DMS 273 (cell line): ENCODE results near the gene SEPTIN8.
"Not testable (repeated sequence)": the region's sequence is repeated elsewhere in the genome, so short reads cannot be mapped to it uniquely, and the experiment has no call there.

Experiments used
- DNase-seq: peaks from one replicate; lab custom pipeline; 2025; ENCODE audit not compliant: unreplicated experiment; lab: John Stamatoyannopoulos, UW

The SEPTIN8 gene

DNA sequence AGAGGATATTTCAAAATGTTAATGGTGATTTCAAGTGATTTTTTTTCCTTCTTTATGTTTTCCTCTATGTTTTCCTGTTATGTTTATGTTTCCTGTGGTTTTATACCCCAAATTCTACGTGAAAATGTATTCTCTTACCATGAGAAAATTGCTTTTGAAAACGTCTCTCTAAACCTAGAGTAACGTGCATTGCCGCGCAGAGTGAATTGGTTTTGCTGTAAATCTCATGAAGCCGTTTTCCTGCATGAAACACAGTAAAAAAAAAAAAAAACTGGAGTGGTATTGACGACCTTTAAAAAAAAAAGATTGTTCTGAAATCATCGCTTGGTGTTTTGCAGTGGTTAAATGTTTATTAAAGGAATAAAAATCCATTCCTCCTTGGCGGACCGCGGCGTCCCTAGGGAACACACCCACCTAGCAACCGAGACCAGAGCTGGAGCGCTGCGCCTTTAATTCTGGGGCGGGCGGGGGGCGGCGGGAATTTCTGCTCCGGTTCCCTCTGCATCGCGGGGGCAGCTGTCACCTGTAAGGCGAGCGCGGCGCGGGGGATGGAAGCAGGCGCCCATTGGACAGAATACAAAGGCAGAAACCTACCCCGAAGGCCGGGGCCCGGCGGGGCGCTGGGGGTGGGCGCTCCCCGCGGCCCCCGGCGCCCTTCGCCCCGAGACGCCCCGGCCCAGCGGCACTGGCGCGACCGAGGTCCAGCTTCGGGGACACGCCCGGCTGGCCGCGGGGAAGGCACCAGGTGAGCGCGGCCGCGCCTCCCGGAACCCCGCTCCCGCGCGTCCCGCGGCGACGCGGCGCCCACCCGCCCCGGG lies 36.0 kb upstream of the SEPTIN8 start, which contains the start of gene SOWAHA:
Gene SOWAHA, plus strand, starts transcription at position 522 of the 818 bp plus-strand sequence. CDS start 320 bp downstream, outside the sequence.
- DNase-seq = peak; percentile 89

DNA sequence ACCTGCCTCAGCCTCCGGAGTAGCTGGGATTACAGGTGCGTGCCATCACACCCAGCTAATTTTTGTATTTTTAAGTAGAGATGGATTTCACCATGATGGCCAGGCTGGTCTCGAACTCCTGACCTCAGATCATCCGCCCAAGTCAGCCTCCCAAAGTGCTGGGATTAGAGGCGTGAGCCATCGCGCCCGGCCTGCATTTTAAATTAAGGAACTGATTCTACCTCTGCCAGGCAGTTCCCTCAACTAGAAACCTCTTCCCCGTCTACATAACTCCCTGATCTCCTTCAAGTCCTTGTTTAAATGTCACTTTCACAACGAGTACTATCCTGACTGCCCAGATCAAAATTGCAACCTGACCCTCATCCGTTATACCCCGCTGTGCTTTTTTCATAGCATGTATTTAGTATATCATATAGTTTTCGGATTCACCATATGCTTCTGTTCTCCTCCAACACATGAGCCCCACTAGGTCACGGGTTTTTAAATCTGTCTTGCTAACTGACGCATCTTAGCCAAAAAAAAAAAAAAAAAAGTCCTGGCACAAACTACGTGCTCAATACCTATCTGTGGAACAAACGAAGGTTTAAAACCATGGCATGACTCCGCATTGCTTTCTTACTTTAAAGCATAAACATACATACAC lies 35.2 kb upstream of the SEPTIN8 start:
- peak; percentile 82 for DNase-seq

DNA sequence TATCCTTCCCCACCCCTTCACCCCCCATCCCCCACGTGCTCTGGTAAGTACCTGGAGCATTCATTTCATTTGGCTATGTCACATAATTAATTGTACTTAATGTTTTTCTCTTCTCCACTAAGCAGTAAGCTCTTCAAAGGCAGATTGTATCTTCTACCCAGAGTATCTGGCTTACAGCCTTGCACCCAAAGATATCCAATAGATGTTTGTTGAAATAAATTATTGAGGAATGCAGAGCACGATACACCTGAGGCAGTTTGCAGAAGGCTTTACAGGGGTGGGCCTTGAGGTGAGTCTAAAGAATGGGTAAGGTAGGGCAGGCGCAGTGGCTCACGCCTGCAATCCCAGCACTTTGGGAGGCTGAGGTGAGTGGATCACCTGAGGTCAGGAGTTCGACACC lies 33.6 kb upstream of the SEPTIN8 start:
- DNase-seq = no peak

DNA sequence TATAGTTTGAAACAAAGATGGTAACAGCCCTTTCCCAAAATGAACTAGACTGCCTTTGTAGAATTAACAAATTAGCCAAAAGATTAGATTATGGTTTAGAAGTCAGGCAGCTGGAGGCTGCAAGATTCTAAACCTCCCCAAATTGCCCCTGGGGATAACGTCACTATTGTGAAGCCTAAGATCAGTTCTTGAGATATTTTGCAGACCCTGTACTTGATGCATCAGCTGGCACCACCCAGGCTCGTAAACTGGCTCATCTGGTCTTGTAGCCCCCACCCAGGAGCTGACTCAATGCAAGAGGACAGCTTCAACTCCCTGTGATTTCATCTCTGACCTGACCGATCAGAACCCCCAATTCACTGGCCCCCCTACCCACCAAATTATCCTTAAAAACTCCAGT lies 31.8 kb upstream of the SEPTIN8 start:
- DNase-seq = no peak

DNA sequence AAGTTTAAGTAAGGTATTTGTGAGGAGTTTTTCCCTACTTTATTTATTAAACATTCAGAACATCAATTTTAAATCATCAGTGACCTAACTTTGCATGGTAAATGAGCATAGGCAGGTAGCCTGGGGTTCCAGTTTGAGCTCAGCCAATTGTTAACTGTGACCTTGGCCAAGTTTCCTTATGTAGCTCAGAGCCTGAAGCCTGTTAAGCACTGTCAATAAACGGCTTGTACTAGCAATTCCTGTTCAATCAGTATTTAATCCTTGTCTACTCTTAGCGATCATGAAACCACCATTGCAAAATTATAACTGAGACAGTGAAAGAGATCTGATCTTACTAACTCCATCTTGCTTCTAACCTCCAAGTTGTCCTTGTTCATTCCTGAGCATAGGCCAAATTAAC lies 31.4 kb upstream of the SEPTIN8 start:
- no peak for DNase-seq

DNA sequence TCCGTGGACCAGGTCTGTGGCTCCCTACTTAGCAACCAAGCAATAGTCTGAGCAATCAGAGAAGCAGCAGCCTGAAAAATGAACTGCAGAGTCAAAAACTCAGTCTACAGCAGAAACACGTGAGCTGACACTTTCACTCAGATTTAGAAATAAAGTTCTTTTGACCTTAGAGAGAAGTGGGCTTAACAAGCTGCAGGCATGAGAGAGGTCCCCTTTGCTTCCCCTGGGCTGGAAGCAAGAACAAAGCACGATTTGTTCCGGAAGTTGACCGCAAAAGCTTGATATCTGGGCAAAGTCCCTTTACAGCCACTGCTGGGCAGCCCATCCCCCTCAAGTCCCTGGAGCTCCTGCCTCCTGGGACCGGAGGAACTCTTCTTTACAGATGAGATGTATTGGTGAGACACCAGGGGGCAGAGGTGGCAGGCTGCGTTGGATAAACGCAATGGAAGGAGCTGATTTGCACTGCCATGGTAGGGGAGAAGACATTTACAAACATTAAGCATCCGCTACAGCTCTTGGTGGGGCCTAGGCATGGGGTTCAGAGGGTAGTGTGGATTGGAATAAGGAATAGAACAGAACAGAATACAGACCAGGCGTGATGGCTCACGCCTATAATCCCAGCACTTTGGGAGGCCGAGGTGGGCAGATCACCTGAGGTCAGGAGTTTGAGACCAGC lies 30.3 kb upstream of the SEPTIN8 start:
- no peak for DNase-seq

DNA sequence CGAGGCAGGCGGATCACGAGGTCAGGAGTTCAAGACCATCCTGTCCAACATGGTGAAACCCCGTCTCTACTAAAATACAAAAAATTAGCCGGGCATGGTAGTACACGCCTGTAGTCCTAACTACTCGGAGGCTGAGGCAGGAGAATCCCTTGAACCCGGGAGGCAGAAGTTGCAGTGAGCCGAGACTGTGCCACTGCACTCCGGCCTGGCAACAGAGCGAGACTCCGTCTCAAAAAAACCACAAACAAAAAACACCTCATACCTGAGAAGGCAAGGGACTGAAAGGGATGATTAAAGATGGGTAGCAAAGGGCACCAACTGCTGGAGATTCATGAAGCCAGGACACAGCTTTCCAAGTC lies 29.7 kb upstream of the SEPTIN8 start:
- not testable (repeated sequence) for DNase-seq

DNA sequence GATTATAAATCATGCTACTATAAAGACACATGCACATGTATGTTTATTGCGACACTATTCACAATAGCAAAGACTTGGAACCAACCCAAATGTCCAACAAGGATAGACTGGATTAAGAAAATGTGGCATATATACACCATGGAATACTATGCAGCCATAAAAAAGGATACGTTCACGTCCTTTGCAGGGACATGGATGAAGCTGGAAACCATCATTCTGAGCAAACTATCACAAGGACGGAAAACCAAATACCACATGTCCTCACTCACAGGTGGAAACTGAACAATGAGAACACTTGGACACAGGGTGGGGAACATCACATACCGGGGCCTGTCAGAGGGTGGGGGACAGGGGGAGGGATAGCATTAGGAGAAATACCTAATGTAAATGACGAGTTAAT lies 28.8 kb upstream of the SEPTIN8 start:
- DNase-seq = not testable (repeated sequence)

DNA sequence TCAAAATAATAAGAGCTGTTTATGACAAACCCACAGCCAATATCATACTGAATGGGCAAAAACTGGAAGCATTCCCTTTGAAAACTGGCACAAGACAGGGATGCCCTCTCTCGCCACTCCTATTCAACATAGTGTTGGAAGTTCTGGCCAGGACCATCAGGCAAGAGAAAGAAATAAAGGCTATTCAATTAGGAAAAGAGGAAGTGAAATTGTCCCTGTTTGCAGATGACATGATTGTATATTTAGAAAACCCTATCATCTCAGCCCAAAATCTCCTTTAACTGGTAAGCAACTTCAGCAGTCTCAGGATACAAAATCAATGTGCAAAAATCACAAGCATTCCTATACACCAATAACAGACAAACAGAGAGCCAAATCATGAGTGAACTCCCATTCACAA lies 27.2 kb upstream of the SEPTIN8 start:
- not testable (repeated sequence) for DNase-seq

DNA sequence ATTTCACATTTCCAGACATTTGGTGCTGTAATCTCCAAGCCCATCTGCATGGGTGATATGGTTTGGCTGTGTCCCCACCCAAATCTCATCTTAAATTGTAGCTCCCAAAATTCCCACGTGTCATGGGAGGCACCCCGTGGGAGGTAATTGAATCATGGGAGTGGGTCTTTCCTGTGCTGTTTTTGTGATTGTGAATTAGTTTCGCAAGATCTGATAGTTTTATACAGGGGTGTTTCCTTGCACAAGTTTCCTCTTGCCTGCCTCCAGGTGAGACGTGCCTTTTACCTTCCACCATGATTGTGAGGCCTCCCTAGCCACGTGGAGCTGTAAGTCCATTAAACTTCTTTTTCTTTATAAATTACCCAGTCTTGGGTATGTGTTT lies 25.6 kb upstream of the SEPTIN8 start:
- not testable (repeated sequence) for DNase-seq

DNA sequence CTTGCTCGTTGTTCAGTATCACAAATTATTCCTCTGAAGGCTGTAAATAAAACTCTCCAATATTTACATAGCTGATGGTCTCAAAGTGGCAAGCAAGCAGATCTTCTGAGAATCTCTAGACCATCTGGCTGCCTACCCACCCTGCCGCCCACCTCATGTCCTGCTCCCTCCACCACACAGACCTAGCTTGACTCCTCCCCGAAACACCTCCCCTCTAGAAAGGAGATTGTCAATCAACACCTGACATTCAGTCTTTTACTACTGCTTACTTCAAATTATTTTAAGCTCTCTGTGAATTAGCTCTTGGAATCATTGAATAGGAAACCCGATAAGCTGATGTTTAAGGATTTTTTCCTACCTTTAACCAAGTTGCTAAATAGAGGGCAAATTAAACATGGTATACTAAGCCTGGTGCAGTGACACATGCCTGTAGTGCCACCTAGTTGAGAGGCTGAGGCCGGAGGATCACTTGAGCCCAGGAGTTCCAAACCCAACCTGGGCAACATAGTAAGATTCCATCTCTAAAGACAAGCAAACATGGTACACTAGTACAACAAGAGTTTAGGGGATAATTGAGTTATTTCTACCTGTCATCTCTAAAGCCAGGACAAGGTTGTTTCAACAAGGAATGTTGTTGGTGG lies 25.1 kb upstream of the SEPTIN8 start:
- DNase-seq = no peak

DNA sequence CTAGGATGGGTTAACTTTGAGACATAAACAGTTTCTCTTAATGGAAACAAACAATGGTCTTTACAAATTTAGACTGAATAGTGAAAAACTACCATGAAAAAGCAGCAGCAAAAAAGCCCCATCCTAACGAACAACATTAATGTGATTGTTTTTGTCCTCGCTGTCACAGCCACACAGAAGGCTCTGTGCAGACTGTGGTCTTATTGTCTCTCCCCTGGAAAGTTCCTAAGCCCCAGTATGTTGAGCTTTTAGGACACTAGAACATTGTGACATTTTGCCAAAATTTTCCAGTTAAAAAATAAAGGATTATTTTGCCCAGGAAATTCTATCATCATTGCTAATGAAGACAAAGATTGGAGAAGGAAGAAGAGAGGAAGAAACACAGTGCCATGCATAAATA lies 23.5 kb upstream of the SEPTIN8 start:
- no peak for DNase-seq

DNA sequence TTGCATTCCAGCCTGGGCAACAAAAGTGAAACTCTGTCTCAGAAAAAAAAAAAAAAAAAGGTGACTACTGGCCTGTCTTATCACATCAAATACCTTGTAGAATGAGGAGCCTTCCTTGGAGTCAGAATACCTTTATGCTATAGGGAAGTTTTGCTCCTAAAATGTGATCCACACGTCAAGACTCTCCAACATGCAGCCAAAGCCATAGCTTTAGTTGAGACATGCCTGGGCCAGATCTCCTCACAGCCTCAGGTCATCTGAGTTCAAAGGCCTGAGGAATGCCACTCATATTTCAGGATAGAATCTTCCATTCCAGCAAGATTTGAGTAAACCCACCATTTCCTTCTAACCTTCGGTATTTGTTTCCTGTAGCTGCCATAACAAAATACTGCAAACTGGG lies 22.4 kb upstream of the SEPTIN8 start:
- no peak for DNase-seq

DNA sequence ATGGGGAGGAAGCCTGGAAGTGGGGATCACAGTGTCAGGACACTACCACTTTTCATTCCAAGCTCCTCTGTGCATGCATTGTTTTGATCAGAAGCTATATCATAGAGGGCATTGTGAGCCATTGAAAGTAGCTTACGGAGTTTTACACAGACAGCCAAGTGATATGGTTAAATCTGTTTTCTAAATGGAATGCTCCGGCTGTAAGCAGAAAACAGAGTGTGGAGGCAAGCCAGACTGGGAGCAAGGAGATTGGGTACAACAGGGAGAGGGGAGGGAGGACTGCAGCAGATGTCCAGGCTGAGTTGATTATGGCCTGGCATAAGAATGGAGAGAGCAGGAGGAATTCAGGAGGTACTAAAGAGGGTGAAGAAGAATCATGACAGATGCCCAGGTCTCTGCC lies 20.6 kb upstream of the SEPTIN8 start:
- DNase-seq = peak; percentile 54

DNA sequence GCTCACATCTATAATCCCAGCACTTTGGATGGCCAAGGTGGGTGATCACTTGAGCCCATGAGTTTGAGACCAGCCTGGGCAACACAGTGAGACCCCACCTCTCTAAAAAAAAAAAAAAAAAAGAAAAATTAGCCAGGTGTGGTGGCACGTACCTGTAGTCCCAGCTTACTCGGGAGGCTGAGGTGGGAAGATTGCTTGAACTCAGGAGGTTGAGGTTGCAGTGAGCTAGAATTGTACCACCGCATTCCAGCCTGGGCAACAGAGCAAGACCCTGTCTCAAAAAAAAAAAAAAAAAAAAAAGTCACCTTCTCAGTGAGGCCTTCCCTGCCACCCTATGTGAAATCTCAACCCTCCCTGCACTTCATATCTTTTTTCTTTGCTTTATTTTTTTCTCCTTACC lies 14.0 kb upstream of the SEPTIN8 start:
- DNase-seq = no peak

DNA sequence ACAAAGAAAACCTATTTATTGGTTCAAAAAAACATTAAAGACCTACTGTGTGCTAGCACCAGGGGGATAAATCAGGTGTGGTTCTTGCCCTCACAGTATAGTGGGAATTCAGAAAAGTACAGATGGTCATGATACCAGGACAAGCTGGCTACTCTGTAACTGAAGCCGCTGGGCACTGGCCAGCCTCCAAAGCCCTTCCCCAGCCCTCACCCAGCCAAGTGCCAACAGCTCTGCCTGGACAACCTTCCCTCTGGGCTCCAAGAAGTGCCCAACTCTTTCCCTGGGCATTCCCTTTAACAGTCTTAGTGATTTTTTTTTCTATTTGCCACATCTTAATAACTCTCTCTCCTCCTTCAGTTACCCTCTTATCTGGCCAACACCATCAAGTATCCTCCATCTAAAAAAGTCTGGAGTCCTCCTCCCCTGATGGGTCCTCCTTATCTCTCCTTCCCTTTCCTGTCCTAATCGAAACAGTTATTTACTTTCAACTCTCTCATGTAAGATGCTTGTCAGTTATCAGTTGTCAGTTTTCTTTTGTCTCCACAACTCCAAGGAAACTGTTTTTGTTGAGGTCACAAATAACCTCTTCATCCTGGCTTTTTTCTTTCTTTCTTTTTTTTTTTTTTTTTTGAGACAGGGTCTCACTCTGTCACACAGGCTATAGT lies 13.3 kb upstream of the SEPTIN8 start:
- no peak for DNase-seq

DNA sequence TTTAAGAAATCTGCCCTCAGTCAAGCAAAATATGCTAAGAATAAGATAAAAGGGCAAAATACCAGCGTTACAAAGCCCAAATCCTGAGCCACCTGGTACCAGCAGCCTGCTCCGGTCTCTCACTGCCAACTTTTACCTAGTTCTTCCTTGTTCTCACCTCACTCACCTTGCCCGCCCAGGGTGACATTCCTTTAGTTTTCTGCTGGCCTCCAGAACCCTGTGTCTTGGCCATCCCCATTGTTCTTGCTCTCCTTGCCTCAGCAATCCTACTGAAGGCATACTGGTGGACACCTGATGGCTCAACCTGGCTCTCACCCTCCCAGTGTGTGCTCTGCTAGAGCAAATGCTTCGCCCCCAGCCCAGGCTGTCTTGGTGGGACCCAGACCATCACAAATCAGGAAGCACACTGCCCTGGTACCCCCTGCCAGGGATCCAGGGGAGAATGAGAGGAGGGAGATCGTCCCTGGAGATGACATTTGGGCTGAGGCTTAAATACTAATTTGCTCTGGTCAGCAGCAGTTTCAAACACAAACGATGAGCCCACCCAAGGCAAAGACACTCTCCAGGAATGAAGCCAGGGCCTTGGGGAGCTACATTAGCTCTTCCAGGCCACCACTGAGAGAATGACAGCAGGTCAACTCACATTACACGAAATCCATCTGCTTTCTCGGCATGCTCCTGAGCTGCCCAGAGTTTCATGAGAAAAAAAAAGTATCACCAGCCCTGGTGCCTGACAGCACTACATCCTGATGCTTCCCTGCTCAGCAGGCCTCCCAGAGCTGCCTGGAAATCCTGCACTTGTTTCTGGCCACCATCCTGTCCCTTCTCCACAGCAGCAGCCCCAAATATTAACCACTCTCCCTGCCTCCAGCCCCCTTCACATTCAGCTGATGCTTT lies 12.2 kb upstream of the SEPTIN8 start:
- DNase-seq = peak; percentile 71

DNA sequence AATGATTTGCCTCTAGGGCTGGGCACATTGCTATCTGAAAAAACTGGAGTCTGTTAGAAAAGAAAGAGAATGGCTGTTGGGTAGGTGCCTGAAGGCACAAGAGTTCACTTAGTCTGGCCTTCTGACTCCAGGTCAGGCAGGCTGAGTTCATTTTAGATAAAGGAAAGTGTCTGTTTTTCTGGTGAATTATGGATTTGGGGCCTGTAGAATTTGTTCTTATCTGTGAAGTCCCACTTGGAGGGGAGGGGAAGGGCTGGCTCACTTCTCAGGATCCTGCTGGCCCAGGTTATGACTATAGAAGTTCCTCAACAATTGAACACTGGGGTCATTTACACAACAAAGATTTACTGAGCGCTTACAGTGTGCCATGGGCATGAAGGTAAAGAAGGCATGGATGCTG lies 11.5 kb upstream of the SEPTIN8 start:
- DNase-seq = no peak

DNA sequence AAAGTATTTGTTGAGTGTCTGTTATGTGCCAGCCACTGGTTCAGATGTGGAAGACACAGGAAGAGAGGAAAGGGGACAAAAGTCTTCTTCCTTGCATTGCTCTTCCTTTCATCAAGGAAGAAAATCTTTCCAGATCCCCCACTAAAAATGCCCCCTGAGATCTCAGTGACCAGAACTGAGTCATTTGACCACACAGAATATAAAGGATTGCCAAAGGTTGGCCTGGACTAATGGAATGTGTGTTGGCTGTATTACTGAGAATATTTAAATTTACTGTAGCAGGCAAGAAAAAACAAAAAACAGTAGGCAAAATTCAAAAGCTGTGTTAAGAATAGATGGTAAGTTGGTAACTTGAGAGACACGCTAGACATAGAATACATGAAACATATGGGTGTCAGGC lies 10.0 kb upstream of the SEPTIN8 start:
- DNase-seq = no peak

DNA sequence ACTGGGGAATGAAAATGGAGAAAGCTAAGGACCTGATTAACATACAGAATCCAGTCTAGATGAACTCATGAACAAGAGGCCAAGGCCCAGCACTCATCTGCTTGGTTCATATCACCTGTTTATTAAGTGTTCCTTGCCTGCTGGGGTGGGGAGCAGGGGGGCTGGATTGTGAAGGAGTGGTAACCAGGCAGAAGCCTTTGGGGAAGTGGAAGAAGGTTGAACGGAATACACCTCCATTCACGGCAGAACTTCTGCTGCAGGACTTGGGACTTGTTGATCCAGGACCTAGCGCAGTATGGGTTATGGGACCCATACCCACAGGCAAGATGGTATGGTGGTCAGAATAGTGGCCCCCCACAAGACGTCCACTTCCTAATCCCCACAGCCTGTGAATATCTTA lies 8.8 kb upstream of the SEPTIN8 start:
- no peak for DNase-seq
